ENCODE measurements around the gene CCDC178.

CCDC178 gene

GRCh38 chr18:33128581-33128980 lies 311.9 kb downstream of the CCDC178 start:
- DNase-seq (ENCODE audit: low read depth), result no peak

DNA sequence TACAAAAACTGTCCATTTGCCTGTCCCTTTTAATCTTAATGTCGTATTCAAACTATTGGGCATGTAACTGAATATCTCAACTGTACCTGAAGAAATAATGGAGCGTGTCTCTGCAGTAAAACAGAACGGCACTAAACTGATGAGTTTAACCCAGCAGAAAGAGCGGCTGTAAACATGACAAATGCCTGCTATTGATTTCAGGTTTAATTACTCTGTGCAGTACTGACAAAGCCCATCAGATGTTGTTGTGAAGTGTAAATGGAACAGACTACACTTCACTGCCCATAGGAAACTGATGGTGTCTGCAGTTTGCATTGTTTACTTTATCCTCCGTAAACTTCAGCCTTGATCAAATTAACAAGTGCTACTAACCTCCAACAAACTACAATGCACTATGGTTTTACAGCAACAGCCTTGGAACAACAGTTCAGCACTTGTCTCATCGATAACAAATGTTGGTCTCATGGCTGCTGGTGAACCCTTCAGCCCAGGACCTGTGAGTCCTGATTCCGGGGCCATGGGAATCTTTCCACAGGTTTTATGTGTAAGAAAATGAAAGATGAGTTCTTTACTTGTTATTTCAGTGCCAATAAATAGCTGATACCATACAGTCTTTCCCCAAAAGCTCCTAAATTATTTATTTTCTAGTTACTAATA lies 316.5 kb downstream of the CCDC178 start:
- no peak for DNase-seq (ENCODE audit: low read depth)

DNA sequence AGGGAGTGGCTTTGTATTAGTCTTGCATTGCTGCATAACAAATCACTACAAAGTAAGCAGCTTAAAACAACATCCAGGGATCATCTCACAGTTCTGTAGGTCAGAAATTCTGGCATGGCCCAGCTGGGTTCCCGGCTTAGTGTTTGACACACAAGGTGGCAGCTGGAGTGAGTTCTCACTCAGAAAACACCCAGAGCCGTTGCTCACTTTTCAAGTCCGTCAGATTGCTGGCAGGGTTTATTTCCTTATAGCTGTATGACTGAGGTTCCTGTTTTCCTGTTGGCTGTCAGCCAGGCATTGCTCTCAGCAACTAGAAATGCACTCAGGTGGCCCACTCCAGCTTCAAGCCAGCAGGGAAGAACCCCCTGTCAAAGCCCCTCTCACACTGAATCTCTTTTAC lies 324.1 kb downstream of the CCDC178 start:
- DNase-seq (ENCODE audit: low read depth), result no peak

DNA sequence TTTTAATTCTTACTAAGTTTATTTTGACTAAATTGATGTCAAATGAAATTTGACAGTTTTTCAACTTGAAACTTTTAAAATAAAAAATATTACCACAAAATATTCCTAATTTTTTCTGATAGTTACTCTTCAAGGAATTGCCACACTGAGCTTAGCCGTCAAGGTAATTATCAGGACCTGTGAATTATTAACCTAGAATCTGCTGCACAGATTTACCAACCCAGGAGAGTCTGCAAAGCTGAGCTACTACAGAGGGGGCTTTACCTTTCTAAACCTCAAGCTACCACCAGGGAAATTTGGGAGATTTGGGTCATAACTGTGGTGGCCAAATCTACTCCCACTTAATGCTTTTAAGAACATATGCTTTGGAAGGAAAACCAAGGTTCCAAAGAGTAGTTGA lies 324.6 kb downstream of the CCDC178 start:
- no peak for DNase-seq (ENCODE audit: low read depth)

GRCh38 chr18:33115476-33115875 lies 325.0 kb downstream of the CCDC178 start:
- DNase-seq (ENCODE audit: low read depth), result no peak

DNA sequence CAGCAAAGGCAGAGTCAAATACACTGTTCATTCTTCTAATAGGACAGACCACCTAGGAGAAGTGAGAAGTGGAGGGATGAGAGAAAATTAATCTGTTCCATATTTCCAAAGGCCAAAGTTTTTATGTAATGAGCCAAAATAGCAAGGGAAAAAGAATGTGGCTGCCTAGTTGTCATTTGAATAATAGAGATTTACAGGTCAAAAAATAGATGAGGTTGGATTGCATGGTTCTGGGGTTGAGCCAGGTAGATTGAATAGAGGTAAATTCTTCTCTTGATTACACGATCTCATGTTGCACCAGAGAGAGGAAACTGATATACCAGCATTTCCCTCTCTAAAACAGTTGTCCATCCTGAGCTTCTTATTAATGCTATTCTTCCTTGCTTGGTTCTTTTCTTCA lies 325.8 kb downstream of the CCDC178 start:
- no peak for DNase-seq (ENCODE audit: low read depth)

DNA sequence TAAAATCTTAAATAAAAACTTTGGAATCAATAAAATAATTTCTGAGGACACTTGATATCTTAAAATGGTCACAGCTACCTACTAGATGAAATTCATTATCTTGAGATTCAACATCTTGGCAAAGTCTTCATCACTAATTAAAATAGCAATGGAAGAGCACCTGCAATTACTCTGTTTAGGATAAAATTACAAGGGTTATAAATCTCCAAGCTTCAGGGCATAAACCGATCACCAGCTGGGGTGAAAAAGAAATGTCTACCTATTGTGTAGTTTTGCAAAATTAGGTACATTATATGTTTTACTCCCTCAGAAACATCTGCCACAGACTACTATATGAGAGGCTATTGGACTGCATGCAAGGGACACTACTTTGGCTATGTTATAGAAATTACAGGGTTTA lies 327.1 kb downstream of the CCDC178 start:
- DNase-seq (ENCODE audit: low read depth), result no peak

- no peak for DNase-seq (ENCODE audit: low read depth)
Observed at GRCh38 chr18:33107511-33107910, 333.0 kb downstream of the CCDC178 start.

GRCh38 chr18:33101316-33101715 lies 339.2 kb downstream of the CCDC178 start:
- no peak for DNase-seq (ENCODE audit: low read depth)

- DNase-seq (ENCODE audit: low read depth), result no peak
Observed at GRCh38 chr18:33099626-33100025, 340.9 kb downstream of the CCDC178 start.

GRCh38 chr18:33097126-33097525 lies 343.4 kb downstream of the CCDC178 start:
- DNase-seq (ENCODE audit: low read depth), result no peak

GRCh38 chr18:33090461-33090860 lies 350.1 kb downstream of the CCDC178 start:
- DNase-seq (ENCODE audit: low read depth), result no peak

- no peak for DNase-seq (ENCODE audit: low read depth)
Observed at GRCh38 chr18:33076601-33077000, 363.9 kb downstream of the CCDC178 start.

DNA sequence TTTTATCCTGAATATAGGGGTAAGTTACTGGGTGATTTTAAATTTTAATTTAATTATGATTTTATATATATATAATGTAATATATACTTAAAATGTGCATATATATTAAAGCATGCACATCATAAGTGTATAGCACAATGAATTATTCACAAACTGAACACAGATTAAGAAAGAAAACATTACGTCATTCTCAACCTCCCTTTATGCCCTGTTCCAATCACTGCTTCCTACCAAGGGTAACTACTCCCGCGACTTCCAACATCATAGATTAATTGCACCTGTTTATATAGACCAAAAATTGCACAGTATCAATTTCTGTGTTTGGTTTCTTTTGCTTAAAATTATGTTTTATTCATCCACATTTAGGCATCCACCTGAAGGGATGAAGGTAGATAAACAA lies 366.4 kb downstream of the CCDC178 start:
- no peak for DNase-seq (ENCODE audit: low read depth)

GRCh38 chr18:33062834-33063364 lies 377.6 kb downstream of the CCDC178 start:
- no peak for DNase-seq (ENCODE audit: low read depth)

DNA sequence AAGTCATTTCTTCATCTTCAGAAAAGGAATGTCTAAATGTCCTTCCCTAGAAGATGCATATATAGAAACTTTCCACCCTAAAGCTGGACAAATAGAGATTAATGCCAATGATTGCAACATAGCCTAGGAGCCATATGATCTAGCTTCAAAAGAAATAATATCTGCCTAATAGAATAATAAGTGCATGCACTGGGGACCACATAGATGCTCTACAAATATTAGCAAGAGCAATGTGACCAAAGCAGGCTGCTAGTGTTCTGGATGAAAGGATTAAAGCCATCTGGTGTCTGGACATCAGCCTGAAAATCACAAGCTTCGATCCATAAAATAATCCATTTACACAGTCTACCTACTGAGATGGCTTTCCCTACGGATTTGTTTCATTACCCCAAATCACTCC lies 387.6 kb downstream of the CCDC178 start:
- DNase-seq (ENCODE audit: low read depth), result no peak

DNA sequence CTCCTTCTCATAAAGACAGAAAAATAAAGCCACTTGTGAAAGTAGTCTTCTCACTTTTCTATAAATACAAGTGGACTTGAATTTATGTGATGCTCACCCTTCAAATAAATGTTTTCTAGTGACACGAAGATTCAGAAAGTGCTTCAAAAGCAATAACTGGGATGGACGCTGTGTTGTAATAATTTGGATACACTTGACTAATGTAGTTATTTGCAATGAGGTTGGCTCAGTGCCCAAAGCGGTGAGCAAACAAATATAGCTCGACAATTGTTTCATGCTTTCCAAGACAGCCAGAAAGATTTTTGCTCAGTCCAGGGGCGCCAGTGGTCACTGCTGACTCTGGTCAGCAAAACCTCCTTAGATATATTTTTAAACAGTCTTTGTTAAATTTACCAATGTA lies 389.1 kb downstream of the CCDC178 start:
- no peak for DNase-seq (ENCODE audit: low read depth)

DNA sequence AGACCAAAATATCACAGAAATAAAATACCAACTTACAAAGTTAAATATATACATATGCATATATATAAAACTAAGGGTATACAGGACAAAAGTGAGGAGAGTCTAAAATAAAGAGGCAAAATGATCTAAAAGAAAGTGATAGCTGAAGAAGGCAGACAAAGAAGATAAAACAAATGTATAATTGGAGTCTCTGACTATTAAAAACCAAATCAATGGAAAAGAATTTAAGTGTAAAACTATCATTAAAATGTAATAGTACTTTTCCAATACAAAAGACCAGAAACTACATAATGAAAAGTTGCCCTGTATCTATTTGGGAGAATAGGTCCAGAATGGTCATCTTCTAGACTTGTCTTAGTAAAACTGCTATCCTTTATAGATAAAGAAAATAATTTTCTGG lies 400.3 kb downstream of the CCDC178 start:
- no peak for DNase-seq (ENCODE audit: low read depth)

DNA sequence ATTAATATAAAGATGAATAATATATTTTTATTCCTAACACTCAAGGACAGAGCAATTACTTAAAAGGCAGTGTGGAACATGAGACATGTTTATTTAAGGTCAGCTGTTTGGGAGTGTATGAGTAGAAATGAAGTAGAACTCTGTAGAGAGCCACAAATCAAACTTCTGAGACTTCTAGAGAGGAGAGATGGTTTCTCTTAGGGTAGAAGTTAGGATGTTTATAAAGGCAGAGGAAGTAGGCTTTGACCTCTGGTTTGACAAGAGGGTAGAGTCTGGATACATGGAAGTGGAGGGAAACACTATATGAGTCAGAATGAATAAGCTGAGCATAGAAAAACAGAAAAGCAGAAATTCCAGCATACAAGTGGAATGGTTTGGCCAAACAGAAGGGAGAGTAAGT lies 405.6 kb downstream of the CCDC178 start:
- DNase-seq (ENCODE audit: low read depth), result no peak

- DNase-seq (ENCODE audit: low read depth), result no peak
Observed at GRCh38 chr18:33034212-33034611, 406.3 kb downstream of the CCDC178 start.

- DNase-seq (ENCODE audit: low read depth), result no peak
Observed at GRCh38 chr18:33022370-33022769, 418.2 kb downstream of the CCDC178 start.

GRCh38 chr18:33020877-33021276 lies 419.6 kb downstream of the CCDC178 start:
- DNase-seq (ENCODE audit: low read depth), result no peak

DNA sequence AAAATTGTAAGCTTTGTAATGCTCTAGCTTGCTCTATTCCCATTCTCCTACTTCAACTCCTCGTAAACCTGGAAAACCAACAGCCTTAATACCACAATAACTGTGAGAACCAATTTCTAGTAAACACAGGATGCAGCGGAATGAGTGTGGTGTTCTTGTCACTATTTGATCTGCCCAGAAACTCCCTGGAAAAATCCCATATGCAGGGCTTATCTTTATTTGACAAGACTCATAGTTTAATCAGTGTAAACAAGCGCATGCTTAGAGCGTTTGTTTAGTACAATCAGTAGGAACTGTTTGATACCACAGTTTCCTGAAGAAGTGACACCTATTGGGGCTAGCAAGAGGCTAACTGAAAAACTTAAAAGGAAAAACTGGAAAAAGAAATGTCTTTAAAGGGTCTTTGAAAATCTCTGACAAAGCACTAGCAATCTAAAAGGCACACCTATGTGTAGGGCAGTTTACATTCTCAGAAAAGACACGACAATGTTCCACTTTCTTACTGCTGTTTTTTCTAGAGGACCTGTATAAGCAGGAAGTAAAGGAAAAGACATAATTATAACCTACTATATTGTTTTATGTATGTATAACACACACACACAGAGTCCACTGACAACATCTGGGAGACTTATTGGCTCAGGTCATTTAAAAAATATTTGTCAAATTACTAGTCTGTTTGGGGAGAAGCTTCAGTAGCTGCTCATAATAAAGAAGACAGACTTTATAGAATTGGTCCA lies 426.3 kb downstream of the CCDC178 start:
- peak; percentile 20 for DNase-seq (ENCODE audit: low read depth)

DNA sequence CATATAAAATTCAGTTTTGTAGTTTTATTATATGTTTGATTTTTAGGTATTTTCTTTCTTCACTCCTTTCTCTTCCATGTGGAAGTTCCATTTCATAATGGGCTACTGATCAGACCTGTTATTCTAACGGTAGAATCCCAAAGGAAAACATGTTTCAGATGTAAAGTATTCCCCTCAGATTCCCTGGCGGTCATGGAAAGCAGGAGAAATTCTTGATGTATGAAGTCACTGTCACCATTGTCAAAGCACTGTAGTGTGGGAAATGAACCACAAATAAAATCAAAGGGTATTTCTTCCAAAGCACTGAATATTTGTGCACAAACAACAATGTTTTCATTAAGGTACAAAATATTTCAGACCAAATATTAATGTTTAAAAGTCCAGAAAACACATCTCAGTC lies 430.4 kb downstream of the CCDC178 start:
- no peak for DNase-seq (ENCODE audit: low read depth)

Data from CMK (cell line).